Neural crest cell (in vitro differentiated cells): ENCODE measurements around the gene ZNF627. TPM values are rescaled to one million over a fixed set of nuclear protein-coding genes. Genes with fewer than 3 reads are reported as not detected.
A peak's percentile ranks its signal among the peaks of the same experiment; 100 is the strongest.
"Not testable (repeated sequence)": the region's sequence is repeated elsewhere in the genome, so short reads cannot be mapped to it uniquely, and the experiment has no call there.

ENCODE experiments used
- DNase-seq: peaks from one replicate; pipeline ENCODE4 v3.0.0; 2021; ENCODE audit warnings: low read depth, mixed read lengths, low spot score
- H3K27ac Mint-ChIP-seq: one replicate; pipeline ENCODE4 v1.8.0; 2021; ENCODE audit warnings: mild to moderate bottlenecking, mixed read lengths; ENCODE audit not compliant: unreplicated experiment
- H3K27me3 Mint-ChIP-seq: 2 replicates; pipeline ENCODE4 v1.8.0; 2021; ENCODE audit warnings: low read depth, mild to moderate bottlenecking, mixed read lengths
- H3K36me3 Mint-ChIP-seq: 2 replicates; pipeline ENCODE4 v1.8.0; 2021; ENCODE audit warnings: low read depth, mild to moderate bottlenecking, mixed read lengths
- H3K4me1 Mint-ChIP-seq: 2 replicates; pipeline ENCODE4 v1.8.0; 2021; ENCODE audit warnings: mixed read lengths
- H3K4me3 Mint-ChIP-seq: one replicate; pipeline ENCODE4 v1.8.0; 2021; ENCODE audit warnings: mild to moderate bottlenecking, mixed read lengths
- H3K9me3 Mint-ChIP-seq: 2 replicates; pipeline ENCODE4 v1.8.0; 2021; ENCODE audit warnings: mixed read lengths
- CTCF ChIP-seq: fragments of 200-600 bp; sonication (generic); conservative IDR thresholded peaks from 2 replicates; pipeline ENCODE4 v1.5.0; 2021; ENCODE audit warnings: antibody characterized with exemption, mild to moderate bottlenecking
- total RNA-seq: library from RNA; stranded (reverse); gene quantifications from 2 replicates; pipeline ENCODE4 v1.2.1, GENCODE V29; 2021

Gene ZNF627
- total RNA-seq, 1 donor from 2014 or later: 22.2 TPM

- H3K9me3 Mint-ChIP-seq: peaks cover 5% of the 10 kb centered on the region
- no peaks in the 10 kb centered on the region for H3K4me1 Mint-ChIP-seq
- no peak for TF ChIP-seq CTCF
- peaks cover 10% of the 10 kb centered on the region for H3K36me3 Mint-ChIP-seq
- DNase-seq: no peak
- H3K27ac Mint-ChIP-seq: no peak overlapping the region
- H3K4me3 Mint-ChIP-seq: no peak overlapping the region
- H3K27me3 Mint-ChIP-seq: peaks cover 6% of the 10 kb centered on the region
Measured at GRCh38 chr19:11633223-11633622, 35.9 kb downstream of the ZNF627 start.

GRCh38 chr19:11634018-11634662 is 36.9 kb downstream of the ZNF627 start:
- H3K36me3 Mint-ChIP-seq, H3K27ac Mint-ChIP-seq, H3K9me3 Mint-ChIP-seq, H3K27me3 Mint-ChIP-seq, DNase-seq, H3K4me1 Mint-ChIP-seq, H3K4me3 Mint-ChIP-seq: not testable (repeated sequence)

GRCh38 chr19:11639245-11639601 is 41.9 kb downstream of the ZNF627 start:
- Mint-ChIP-seq H3K36me3 (peaks cover 4% of the 10 kb centered on the region), H3K27me3 (no peaks in the 10 kb centered on the region), H3K4me3 (peak overlapping the region; percentile 99), H3K9me3 (peaks cover 4% of the 10 kb centered on the region), H3K4me1 (peaks cover 12% of the 10 kb centered on the region), H3K27ac (no peak overlapping the region)
- no peak for TF ChIP-seq CTCF
- DNase-seq: no peak

- H3K36me3 Mint-ChIP-seq: peaks cover 7% of the 10 kb centered on the region
Measured at GRCh38 chr19:11639602-11640471, 42.6 kb downstream of the ZNF627 start.

GRCh38 chr19:11641244-11641643 is 44.0 kb downstream of the ZNF627 start:
- Mint-ChIP-seq H3K4me1 (peaks cover 12% of the 10 kb centered on the region), H3K36me3 (peaks cover 13% of the 10 kb centered on the region), H3K4me3 (no peak overlapping the region), H3K27me3 (no peaks in the 10 kb centered on the region), H3K27ac (no peak overlapping the region), H3K9me3 (peaks cover 4% of the 10 kb centered on the region)
- no peak for DNase-seq
- no peak for TF ChIP-seq CTCF

More at GRCh38 chr19:11639602-11640471, 42.6 kb downstream of the ZNF627 start:
- H3K27ac Mint-ChIP-seq: peak overlapping the region; percentile 99
- H3K9me3 Mint-ChIP-seq: peaks cover 4% of the 10 kb centered on the region
- H3K4me1 Mint-ChIP-seq: peaks cover 12% of the 10 kb centered on the region
- peak overlapping the region; percentile 99 for H3K4me3 Mint-ChIP-seq
- no peak for TF ChIP-seq CTCF
- DNase-seq: peak; percentile 98
- H3K27me3 Mint-ChIP-seq: no peaks in the 10 kb centered on the region

GRCh38 chr19:11642902-11643301 is 45.6 kb downstream of the ZNF627 start:
- H3K4me3 Mint-ChIP-seq: peak overlapping the region; percentile 74

More at GRCh38 chr19:11642902-11643301, 45.6 kb downstream of the ZNF627 start:
- Mint-ChIP-seq H3K27ac (no peak overlapping the region), H3K27me3 (no peaks in the 10 kb centered on the region), H3K36me3 (peaks cover 23% of the 10 kb centered on the region), H3K4me1 (peaks cover 13% of the 10 kb centered on the region), H3K9me3 (peaks cover 6% of the 10 kb centered on the region)
- no peak for DNase-seq
- no peak for TF ChIP-seq CTCF
